ENCODE results near the gene XCR1. TPM values are rescaled to one million over a fixed set of nuclear protein-coding genes. Genes with fewer than 3 reads are reported as not detected.
A peak's percentile ranks its signal among the peaks of the same experiment; 100 is the strongest.
"Not testable (repeated sequence)": the region's sequence is repeated elsewhere in the genome, so short reads cannot be mapped to it uniquely, and the experiment has no call there.

Gene XCR1, protein sequence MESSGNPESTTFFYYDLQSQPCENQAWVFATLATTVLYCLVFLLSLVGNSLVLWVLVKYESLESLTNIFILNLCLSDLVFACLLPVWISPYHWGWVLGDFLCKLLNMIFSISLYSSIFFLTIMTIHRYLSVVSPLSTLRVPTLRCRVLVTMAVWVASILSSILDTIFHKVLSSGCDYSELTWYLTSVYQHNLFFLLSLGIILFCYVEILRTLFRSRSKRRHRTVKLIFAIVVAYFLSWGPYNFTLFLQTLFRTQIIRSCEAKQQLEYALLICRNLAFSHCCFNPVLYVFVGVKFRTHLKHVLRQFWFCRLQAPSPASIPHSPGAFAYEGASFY
- 0.70 TPM for total RNA-seq

DNA sequence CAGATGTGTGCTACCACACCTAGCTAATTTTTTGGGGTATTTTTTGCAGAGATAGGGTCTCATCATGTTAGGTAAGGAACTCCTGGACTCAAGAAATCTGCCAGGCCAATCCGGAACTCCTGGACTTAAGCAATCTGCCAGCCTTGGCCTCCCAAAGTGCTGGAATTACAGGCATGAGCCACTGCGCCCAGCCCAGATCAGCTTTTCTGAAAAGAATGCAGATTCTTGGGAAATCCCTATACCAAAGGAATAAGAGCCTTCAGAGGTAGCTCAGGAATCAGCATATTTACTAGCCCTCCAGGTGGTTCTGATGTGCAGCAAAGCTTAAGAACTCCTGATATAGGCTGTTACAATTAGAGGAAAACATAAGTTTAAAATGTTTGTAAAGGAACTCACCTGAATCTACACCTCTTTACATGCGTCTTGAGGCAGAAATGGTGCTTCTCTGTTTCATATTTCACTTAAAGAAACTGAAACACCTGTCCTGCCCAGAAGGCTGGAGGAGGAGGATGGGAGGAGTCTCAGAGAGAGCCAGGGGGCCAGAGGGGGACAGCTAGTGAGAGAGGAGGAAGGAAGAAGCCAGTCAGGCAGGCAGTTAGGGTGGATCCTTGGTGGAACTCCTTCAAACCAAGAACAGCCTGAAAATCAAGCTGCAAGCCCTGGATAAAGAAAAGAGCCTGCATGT, at the start of gene XCR1:
Gene XCR1 (minus strand): TSS at position 463 of the 685 bp plus-strand sequence. CDS start 5,536 bp downstream, outside the sequence.
- DNase-seq (ENCODE audit: low spot score), result no peak

- DNase-seq (ENCODE audit: low spot score), result peak; percentile 39
Observed at GRCh38 chr3:46076606-46077005, 49.3 kb upstream of the XCR1 start.

DNA sequence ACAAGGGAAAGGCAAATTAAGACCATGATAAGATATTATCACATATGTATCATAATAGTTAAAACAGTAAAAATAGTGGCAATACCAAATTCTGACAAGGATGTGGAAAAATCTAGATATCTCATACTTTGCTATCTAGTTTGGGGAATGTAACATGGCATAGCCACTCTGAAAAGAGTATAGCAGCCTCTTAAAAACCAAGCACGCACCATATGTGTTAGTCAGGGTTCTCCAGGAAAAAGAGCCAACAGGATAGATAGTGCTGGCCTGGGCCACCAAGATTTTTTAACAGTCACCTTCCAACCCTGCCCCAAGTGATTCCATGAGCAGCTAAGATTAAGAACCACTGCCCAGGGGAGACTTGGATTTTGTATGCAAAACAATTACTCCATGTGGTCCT, 48.5 kb upstream of the XCR1 start:
- no peak for DNase-seq (ENCODE audit: low spot score)

- DNase-seq (ENCODE audit: low spot score), result no peak
Observed at GRCh38 chr3:46071222-46071858, 44.1 kb upstream of the XCR1 start.

GRCh38 chr3:46070595-46071093, 43.4 kb upstream of the XCR1 start:
- DNase-seq (ENCODE audit: low spot score), result no peak

GRCh38 chr3:46068501-46068900, 41.2 kb upstream of the XCR1 start:
- DNase-seq (ENCODE audit: low spot score), result no peak

DNA sequence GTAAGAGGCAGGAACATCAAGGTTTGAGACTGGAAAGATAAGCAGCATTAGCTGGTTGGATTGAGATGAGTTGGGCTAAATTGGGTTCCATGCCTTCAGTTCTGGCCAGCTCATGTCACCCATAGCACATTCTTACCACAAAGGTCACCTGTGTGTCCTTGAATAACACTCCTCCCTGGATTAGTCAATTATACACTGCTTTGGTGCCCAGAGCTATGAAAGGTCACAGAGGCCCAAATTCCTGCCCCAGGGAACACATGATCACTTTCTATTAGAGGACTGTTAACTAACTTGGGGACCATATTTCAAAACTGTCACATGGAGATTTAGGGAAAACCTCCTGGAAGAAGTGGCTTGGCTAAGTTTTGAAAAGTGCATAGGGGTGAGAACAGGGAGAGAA, 40.1 kb upstream of the XCR1 start:
- DNase-seq (ENCODE audit: low spot score), result no peak

DNA sequence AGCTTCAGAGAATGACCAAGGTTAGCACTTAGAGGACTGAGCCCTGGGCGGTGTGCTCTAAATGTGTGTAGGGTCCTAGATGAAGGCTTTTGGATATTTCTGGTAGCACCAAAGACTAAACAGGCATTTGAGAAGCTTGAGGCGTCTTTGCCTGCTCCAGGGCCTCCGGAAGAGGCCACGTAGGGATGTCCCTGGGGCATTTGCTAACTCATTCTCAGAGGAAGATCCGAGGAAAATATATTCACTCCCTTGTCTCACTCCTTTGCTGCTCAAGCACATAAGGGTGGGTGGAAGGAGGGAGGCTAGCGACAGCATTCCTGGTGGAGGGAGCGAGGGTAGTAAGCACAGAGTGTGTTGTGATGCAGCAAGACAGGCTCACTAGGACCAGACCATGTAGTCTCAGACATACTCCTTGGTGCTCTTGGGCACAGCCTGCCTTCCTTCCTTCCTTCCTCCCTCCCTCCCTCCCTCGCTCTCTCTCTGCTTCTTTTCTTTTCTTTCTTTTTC, 38.5 kb upstream of the XCR1 start:
- no peak for DNase-seq (ENCODE audit: low spot score)

GRCh38 chr3:46065294-46065705, 38.0 kb upstream of the XCR1 start:
- DNase-seq (ENCODE audit: low spot score), result peak; percentile 62

- DNase-seq (ENCODE audit: low spot score), result no peak
Observed at GRCh38 chr3:46062679-46063078, 35.4 kb upstream of the XCR1 start.

- no peak for DNase-seq (ENCODE audit: low spot score)
Observed at GRCh38 chr3:46061887-46062286, 34.6 kb upstream of the XCR1 start.

DNA sequence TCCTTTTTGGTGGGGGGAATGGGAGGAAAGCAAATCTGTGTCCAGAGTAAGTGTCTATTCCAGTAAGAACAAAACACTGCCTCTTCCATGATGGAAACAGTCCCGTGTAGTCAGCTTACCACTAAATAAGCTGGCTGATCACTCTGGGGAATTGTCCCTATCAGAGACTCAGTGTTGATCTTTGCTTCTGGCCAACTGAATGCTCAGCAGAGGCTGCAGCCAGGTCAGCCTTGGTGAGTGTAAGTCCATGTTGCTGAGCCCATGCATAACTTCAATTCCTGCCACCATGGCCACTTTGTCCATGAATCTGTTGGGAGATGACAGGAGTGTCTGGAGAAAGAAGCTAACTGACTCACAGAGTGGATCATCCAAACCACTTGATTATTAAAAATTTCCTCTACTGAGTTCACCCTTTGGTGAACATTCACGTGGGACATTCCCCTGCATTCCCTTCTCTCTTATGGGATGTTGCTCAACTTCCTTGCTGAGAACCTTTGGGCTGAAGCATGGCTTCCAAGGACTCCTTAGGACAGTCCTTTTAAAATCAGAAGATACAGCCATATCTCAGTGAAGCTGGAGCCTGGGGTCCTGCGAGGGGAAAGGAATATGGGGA, 33.9 kb upstream of the XCR1 start:
- DNase-seq (ENCODE audit: low spot score), result no peak

GRCh38 chr3:46060551-46060950, 33.3 kb upstream of the XCR1 start:
- DNase-seq (ENCODE audit: low spot score), result no peak

- no peak for DNase-seq (ENCODE audit: low spot score)
Observed at GRCh38 chr3:46059432-46059831, 32.1 kb upstream of the XCR1 start.

GRCh38 chr3:46058981-46059380, 31.7 kb upstream of the XCR1 start:
- no peak for DNase-seq (ENCODE audit: low spot score)

GRCh38 chr3:46057716-46058115, 30.4 kb upstream of the XCR1 start:
- no peak for DNase-seq (ENCODE audit: low spot score)

DNA sequence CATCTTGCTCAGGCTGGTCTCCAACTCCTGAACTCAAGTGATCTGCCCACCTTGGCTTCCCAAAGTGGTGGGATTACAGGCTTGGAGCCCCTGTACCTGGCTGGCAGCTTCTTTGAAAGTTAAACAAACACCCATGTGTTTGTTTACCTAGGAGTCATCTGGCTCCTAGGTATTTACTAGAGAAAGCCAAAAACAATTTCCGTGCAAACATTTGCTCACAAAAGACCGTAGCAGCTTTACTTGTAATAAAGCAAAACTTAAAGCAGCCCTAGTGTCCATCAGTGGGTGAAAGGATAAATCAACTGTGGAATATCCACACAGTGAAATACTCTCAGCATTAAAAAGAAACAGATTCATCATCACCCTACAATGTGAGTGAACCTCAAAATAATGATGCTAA, 29.4 kb upstream of the XCR1 start:
- no peak for DNase-seq (ENCODE audit: low spot score)

DNA sequence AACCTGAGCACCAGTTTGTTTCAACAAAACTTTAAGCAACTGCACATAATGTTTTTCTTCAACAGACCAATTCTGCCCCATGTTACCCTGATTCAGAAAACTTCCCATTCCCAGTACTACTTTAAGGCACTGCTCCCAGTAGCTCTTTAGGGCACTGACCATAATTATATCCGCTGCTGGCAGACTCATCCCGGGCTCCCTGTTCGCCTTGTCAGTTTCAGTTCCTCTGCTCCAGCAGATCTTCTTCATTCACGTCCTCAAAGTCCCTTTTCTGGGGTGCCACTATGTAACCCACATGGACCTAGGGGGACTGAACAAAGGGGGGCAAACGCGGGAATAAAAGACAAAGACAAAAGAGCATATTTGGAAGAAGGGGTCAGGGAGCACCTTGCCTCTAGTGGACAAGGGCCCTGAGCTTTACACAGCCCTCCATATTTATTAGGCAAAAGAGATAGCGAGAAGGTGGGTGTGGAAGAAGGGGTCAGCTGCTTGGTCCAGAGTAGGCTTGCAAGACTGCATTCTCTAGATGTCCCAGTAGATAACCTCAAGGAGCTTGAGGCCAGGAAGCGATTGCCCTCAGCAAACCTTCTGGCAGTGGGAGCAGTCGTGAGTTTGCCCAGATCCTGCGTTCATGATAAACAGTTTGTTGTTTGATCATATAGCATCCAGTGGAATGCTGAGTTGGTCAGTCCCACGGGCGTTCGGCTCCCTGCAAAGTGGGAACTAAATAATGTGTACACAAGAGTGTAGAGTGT, 26.7 kb upstream of the XCR1 start:
- DNase-seq (ENCODE audit: low spot score), result not testable (repeated sequence)

DNA sequence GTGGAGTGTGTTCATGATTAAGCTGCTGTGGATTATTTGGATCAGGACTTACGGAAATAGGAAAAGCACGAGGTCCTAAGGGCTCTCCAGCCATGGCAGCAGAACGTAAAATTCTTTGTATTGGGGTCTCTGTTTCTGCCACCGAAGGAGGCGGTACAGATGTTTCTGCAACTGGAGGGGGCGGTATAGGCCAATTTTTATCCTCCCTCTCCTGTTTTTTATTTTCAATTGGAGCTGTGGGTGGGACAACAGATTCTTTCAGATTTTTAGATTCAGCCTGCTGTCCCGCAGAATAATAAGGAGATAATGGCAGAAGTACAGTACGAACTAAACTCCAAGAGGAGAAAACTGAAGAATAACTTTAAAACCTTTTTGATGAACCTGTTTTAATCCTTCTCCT, 26.0 kb upstream of the XCR1 start:
- DNase-seq (ENCODE audit: low spot score), result not testable (repeated sequence)

DNA sequence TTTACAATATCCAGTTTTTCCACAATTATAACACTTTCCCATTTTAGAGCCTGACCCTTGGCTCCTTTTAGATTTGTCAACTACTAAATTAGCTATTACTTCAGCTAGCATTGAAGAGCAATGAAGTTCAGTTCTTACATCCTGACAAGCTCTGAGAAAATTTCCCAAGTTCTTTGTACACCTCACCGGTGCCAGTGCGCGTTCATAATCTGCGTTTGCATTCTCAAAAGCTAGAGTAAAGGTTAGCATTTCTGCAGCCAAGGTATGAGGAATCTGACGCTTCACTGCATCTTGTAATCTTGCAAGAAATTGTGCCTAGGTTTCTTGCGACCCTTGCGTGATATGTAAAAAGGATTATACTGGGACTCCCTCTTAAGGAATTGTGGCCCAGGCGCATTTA, 25.2 kb upstream of the XCR1 start:
- no peak for DNase-seq (ENCODE audit: low spot score)

DNA sequence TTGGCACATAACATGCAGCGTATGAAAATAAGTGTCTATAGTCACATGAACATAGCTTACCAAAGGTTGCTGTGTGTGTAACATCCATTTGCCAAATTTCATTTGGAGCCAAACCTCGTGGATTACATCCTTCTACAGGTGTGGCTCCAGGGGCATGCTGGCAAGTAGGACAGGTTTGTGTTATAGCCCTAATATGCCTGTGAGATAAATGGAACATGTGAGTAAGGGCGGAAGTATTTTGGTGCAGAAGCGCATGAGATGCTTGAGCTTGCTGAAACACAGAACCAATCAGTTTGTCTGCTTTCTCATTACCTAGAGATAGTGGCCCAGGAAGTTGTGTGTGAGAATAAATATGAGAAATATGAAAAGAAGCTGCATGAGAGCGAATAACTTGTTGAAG, 21.8 kb upstream of the XCR1 start:
- DNase-seq (ENCODE audit: low spot score), result no peak
